Muscle of leg (tissue), 11 donors: Measurements from ENCODE around the gene FBXO30. TPM values are rescaled to one million over a fixed set of nuclear protein-coding genes. Genes with fewer than 3 reads are reported as not detected.
A peak's percentile ranks its signal among the peaks of the same experiment; 100 is the strongest.

Experiments
- DNase-seq: peaks from one replicate; pipeline ENCODE4 v3.0.0; 2013
- H3K27ac ChIP-seq: one replicate; pipeline ENCODE4 v1.5.1; 2013; ENCODE audit warnings: mild to moderate bottlenecking, low read length, control low read depth
- H3K27me3 ChIP-seq: one replicate; pipeline ENCODE4 v1.6.1; 2013; ENCODE audit warnings: low read length; ENCODE audit not compliant: control insufficient read depth, insufficient read depth
- H3K36me3 ChIP-seq: one replicate; pipeline ENCODE4 v1.6.1; 2013; ENCODE audit warnings: low read length; ENCODE audit not compliant: control insufficient read depth, insufficient read depth
- H3K4me1 ChIP-seq: one replicate; pipeline ENCODE4 v1.6.1; 2013; ENCODE audit warnings: low read length; ENCODE audit not compliant: control insufficient read depth, insufficient read depth
- H3K4me3 ChIP-seq: one replicate; pipeline ENCODE4 v1.5.1; 2013; ENCODE audit warnings: low read length, control low read depth
- H3K9me3 ChIP-seq: replicated peaks from 2 replicates; pipeline ENCODE4 v1.6.1; 2013; ENCODE audit warnings: low read depth, low read length; ENCODE audit not compliant: control insufficient read depth
- WGBS: methylation state at CpG from one replicate; pipeline ENCODE4 v1.1.5; 2013; ENCODE audit warnings: missing lambda C conversion rate; ENCODE audit not compliant: insufficient coverage; 5-methylcytosine and 5-hydroxymethylcytosine counted together
- polyA plus RNA-seq, 8 donors: library from polyadenylated mRNA; unstranded; fragments of 120-200 nt; gene quantifications; one replicate each; pipeline versions ENCODE4 v1.2.1 to v1.2.3, GENCODE V29; 2013; ENCODE audit warnings: inconsistent platforms in 1 of 8, low replicate concordance in 1 of 8; ENCODE audit not compliant: insufficient read length in 8 of 8, insufficient read depth in 1 of 8
- total RNA-seq: library from RNA; stranded (reverse); fragments of 120-200 nt; gene quantifications from one replicate; pipeline ENCODE4 v1.2.4, GENCODE V29; 2013

Gene FBXO30
- total and polyA plus RNA-seq, 9 donors: 7.2 to 12.4 (median 10.1) TPM

DNA sequence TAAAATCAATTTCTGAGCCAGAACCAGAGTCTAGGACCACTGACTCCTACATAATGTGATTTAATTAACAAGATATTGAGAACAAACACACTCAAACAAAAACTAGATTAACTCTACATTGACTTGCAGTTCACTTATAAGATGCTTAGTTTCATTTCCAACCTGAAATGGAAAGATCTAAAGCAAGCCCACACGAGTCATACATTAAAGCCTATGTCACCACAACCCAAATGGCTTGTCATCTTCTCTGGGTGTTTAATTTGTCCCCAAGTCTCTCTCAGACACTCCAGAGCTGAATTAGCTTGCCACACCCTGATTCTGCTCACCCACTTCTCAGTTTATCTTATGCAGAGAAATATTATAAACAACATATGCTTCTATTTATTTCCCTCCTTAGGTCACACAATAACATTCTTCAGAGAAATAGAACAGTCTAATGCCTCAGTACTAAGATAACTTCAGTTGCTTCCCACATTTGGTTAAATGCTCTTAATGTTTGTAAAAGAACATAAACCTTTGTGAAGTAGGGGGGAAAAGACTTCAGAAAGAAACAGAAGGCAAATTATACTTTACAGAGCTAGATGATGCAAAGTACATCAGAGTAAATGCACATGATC lies 8.8 kb upstream of the FBXO30 start:
- Histone ChIP-seq H3K27me3 (no peaks in the 10 kb centered on the region), H3K4me1 (no peaks in the 10 kb centered on the region), H3K4me3 (no peak overlapping the region), H3K36me3 (no peaks in the 10 kb centered on the region), H3K27ac (no peak overlapping the region), H3K9me3 (no peaks in the 10 kb centered on the region)
- DNase-seq: no peak
- 83% methylated on average over 1 of the region's 1 CpG for WGBS

DNA sequence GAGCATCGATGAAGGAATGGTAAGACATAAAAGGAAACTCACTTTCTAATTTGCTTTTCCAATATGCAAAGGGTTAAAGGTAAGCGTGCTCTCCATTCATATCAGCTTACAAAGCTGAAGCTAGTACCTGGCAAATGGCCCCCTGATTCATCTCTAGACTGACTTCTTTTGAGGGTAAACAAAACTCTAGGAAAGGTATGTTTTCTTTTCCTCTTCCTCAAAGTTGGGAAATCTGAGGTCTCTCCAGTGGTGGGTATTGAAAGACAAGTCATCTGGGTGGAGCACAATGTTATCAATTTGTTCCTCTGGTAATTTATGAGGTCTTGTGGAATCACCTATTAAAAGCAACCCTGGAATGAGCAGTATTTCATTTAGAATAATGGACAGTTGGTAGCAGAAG lies 7.9 kb upstream of the FBXO30 start:
- WGBS: no CpG with 5 or more reads among the region's 2 CpGs
- no peaks in the 10 kb centered on the region for H3K27me3 ChIP-seq
- no peak for DNase-seq
- H3K4me1 ChIP-seq: no peaks in the 10 kb centered on the region
- no peaks in the 10 kb centered on the region for H3K9me3 ChIP-seq
- no peak overlapping the region for H3K4me3 ChIP-seq
- no peaks in the 10 kb centered on the region for H3K36me3 ChIP-seq
- H3K27ac ChIP-seq: no peak overlapping the region

DNA sequence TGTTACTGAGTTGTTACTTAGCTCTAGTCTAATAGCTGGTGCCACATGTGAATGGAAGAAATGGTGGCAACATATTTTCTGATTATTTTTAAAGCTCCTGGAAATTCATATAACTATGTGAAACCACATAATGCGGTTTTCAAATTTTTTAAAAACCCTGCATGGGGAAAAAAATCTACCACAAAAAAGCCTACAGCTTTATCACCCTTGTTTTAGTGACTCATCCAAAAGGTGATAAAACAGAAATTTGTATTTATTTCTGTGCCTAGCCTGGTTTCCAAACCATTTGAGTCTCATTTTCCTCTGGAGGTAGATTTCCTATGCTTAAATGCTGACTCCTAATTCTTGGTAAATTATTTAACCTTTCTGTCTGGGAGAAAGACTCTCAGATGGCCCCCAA lies 5.4 kb upstream of the FBXO30 start:
- Histone ChIP-seq H3K27me3 (no peaks in the 10 kb centered on the region), H3K4me3 (no peak overlapping the region), H3K4me1 (peaks cover 6% of the 10 kb centered on the region), H3K27ac (no peak overlapping the region), H3K36me3 (no peaks in the 10 kb centered on the region), H3K9me3 (no peaks in the 10 kb centered on the region)
- DNase-seq: no peak
- no CpG with 5 or more reads among the region's 1 CpG for WGBS

DNA sequence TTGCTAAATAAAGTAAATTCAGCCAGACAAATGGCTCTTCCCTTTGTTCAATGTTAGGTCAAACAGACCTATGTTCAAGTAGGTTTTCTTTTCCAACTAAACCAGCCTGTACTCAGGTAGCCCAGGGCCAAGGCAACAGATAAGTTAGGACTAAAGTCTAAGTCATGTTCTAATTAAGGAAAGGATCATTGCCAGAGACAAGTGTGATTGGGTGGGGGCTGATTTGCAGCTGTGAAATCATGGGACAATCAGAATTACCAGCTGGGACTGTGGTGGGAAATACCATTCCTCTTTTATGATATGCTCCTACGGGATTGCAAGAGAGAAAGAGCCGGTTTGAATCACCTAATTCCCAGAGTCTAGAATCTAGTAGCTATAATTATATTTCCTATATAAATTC lies 4.2 kb upstream of the FBXO30 start:
- Histone ChIP-seq H3K4me3 (no peak overlapping the region), H3K27me3 (no peaks in the 10 kb centered on the region), H3K27ac (peak overlapping the region; percentile 37), H3K36me3 (no peaks in the 10 kb centered on the region), H3K9me3 (no peaks in the 10 kb centered on the region), H3K4me1 (peaks cover 6% of the 10 kb centered on the region)
- WGBS: no CpG with 5 or more reads among the region's 2 CpGs
- peak; percentile 31 for DNase-seq

DNA sequence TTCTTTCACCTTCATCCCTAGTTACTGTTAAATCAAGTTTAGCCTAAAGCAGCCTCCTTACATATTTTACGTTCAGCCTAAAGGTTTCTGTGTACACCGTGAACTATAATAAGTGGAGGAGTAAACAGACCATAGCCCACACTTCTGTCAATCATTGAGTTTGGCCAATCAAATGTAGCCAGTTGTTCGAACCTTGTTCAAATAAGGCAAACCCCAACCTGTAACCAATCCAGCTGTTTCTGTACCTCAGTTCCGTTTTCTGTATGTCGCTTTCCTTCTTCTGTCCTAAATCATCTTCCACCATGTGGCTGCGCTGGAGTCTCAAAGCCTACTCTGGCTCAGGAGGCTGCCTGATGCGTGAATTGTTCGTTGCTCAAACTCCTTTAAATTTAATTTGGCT lies 1.8 kb upstream of the FBXO30 start:
- H3K27me3 ChIP-seq: no peaks in the 10 kb centered on the region
- no peak for DNase-seq
- peaks cover 6% of the 10 kb centered on the region for H3K4me1 ChIP-seq
- 100% methylated on average over 3 of the region's 8 CpGs for WGBS
- no peaks in the 10 kb centered on the region for H3K36me3 ChIP-seq
- no peak overlapping the region for H3K27ac ChIP-seq
- H3K4me3 ChIP-seq: no peak overlapping the region
- H3K9me3 ChIP-seq: no peaks in the 10 kb centered on the region

DNA sequence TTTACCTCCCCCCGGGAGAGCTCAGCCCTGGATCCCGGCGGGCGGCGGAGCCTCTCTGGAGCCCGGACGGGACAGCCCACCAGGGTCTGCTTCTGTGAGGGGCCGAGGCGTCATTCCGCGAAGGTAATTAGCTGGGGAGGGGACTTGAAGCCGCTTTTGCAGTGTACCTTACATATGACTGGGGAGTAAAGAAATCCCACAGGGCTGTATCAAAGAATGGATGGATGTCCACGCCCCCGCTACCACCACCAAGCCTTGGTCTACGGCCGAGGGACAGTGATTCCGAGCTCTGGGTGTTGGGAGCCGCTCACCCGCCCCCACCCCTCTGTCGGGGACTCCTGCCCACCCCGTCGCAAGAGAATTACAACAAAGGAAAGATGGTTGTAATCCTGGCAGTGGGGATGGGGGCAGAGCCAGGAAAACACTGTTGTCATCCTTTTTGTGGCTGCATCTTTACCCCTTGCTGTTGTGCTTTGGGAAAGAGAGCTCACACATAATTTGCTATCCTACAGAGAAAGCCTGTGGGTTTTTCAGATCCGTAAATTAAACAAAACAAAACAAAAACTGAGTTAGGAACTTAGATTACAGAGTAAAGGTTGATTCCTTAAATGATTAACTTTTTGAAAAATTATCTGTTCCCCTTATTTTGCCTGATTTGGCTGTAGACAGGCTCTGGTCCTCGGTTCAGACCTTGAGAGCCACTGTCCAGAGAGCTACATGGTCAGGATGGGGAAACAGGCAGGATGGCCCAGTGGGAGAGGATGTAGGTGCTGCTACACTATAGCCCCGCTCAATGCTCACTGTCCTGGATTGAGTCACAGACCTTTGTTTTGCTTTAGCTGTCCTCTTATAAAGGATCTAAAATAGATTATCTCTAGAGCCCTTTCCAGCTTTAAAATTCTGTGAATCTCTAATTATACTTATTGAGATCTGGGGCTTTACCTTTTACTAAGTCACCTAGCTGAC lies 997 bp upstream of the FBXO30 start:
- H3K4me1 ChIP-seq: peaks cover 6% of the 10 kb centered on the region
- no peaks in the 10 kb centered on the region for H3K36me3 ChIP-seq
- no peaks in the 10 kb centered on the region for H3K9me3 ChIP-seq
- 5% methylated on average over 13 of the region's 25 CpGs for WGBS
- no peaks in the 10 kb centered on the region for H3K27me3 ChIP-seq
- peak overlapping the region; percentile 68 for H3K4me3 ChIP-seq
- H3K27ac ChIP-seq: peak overlapping the region; percentile 97
- peak; percentile 56 for DNase-seq

DNA sequence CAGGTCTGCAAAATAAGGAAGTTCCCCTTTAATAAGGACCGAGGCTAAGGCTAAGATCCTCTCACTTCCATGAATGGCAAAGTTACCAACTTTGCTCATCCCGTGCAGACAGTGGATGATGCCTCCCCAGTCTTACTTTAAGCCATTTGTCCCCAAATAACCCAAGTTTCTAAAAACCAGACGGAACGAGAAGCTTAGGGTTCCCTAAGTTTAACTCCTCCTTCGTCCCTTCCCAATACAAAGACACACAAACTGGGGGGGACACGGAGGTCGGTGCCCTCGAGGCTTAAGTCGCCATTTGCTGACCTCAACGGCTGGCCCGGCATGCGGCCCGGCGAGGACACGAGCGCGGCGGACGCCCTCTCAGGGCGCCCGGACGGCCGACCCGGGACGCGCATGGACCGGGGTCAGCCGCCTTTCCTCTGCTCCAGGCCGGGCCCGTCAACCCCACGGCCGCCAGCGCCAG lies 527 bp downstream of the FBXO30 start:
- Histone ChIP-seq H3K4me3 (peak overlapping the region; percentile 68), H3K4me1 (peaks cover 6% of the 10 kb centered on the region), H3K27me3 (no peaks in the 10 kb centered on the region), H3K27ac (peak overlapping the region; percentile 95), H3K36me3 (no peaks in the 10 kb centered on the region), H3K9me3 (no peaks in the 10 kb centered on the region)
- peak; percentile 72 for DNase-seq
- under 1% methylated on average over 33 of the region's 33 CpGs for WGBS

DNA sequence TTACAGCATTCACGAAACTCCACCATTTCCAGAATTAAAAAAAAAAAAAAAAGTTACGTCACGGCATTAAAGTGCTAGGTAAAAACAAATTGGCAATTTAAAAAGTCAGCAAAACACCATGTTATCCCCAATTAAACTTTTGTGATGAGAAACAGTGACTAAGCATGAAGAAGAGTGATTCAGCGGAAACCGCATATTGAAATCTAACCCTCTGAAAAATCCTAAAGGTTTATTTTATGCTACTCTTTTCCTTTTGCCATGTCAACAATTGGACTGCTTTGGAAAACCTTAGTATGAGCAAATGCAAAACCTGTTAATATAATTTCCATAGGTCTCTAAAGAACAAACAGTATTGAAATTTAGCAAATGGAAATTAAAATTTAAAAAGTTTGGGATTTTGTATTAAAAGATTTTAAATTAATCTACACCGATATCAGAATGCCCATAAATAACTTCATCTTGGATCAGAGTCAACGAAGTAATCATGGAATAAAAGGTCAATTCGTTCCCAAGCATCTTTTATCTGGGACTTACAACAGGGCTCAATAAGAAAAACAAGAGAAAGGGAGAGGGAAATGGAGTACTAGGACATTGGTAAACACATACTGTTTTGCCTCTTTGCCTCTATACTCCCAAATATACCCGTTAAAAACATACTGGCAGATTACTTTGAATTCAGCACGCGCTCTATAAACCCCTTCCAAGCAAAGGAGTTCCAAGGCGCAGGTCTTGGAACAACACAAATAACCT lies 1.1 kb downstream of the FBXO30 start:
- H3K4me1 ChIP-seq: peaks cover 6% of the 10 kb centered on the region
- no peaks in the 10 kb centered on the region for H3K36me3 ChIP-seq
- WGBS: 4% methylated on average over 4 of the region's 12 CpGs
- no peaks in the 10 kb centered on the region for H3K27me3 ChIP-seq
- no peaks in the 10 kb centered on the region for H3K9me3 ChIP-seq
- peak overlapping the region; percentile 95 for H3K27ac ChIP-seq
- DNase-seq: peak; percentile 67
- H3K4me3 ChIP-seq: peak overlapping the region; percentile 68

DNA sequence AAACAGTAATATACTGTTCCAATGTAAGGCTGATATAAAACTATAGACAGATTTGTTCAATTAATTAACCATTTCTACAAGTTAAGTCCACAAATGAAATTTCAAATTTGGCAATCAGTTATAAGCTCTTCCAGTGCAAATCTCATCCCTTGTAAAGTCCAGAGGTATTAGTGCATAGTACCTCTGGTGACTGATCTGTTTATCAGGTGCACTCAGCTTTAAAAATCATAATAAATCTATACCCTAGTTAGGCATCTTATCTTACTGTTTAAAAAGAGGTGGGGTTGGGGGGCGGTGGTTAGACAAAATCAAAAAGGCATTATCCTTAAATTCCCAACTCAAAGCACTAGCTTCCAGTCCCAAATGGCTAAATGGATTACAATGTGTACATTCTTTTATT lies 2.9 kb downstream of the FBXO30 start:
- H3K36me3 ChIP-seq: no peaks in the 10 kb centered on the region
- no peak overlapping the region for H3K4me3 ChIP-seq
- DNase-seq: no peak
- peaks cover 6% of the 10 kb centered on the region for H3K4me1 ChIP-seq
- no peaks in the 10 kb centered on the region for H3K9me3 ChIP-seq
- H3K27me3 ChIP-seq: no peaks in the 10 kb centered on the region
- no CpG with 5 or more reads among the region's 1 CpG for WGBS
- no peak overlapping the region for H3K27ac ChIP-seq

DNA sequence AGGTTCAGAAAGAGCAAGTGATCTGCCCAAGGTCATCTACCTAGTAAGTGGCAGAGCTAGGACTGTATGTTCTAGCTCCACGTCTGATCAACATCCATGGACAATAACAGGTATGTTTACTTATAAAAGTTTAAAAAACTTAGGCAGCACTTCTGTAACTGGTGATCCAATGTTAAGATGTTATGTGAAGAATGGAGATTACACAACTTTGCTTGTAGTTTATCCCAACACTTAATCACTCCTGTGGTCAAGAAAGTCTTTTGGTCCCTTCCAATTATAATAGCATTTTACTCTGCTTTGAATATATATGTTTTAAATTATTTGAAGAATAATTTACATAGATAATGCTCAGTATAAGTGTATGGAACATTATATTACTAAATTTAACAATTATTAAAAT lies 4.8 kb downstream of the FBXO30 start:
- Histone ChIP-seq H3K27ac (no peak overlapping the region), H3K4me3 (no peak overlapping the region), H3K9me3 (no peaks in the 10 kb centered on the region), H3K27me3 (no peaks in the 10 kb centered on the region), H3K36me3 (peaks cover 12% of the 10 kb centered on the region), H3K4me1 (no peaks in the 10 kb centered on the region)
- DNase-seq: no peak
- no CpG with 5 or more reads among the region's 1 CpG for WGBS
